ENCODE results near the gene TNFRSF13B. TPM values are rescaled to one million over a fixed set of nuclear protein-coding genes. Genes with fewer than 3 reads are reported as not detected.

Gene TNFRSF13B
- total RNA-seq, 1 experiment from 2014 or later, result 0.28 TPM

DNA sequence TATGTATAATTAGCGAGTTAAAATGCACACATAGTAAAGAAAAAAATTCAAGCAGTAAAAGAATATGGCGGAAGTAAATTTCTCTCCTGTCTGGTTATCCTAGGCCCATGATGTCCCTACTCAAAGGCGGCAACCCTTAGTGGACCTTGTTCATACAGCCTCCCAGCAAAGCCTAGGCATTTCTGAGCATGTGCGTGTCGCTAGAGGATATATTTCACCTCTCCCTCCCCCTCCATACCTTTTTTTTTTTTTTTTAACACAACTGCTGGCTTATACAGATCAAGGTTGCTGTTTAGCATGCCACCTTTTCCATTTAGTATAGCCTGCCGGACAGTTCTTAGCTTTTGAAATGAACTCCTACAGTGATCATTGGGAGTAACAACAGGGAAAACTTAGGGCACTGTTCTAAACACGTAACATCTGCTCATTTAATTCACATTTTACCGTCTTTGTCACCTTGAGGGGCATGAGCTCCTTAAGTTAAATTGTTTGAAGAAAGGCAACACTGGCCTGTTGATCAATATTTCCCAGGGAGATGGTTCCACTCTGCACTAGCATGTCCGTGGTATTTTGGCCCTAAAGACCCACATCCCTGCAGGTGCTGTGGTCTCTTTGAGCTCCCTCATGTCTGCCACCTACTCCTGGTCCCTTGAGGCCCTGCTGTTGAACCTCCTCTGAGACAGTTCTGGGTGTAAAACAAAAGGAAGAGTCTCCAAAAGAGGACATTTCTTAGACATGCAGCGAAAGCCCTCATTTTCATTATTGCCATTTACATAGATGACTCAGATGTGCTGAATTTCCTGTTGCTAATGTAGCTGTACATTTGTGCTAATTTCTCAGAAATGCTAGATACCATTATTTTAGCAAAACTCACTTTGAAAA lies 4.1 kb upstream of the TNFRSF13B start:
- Histone ChIP-seq H3K4me2 (ENCODE audit: insufficient read depth, insufficient read length, low read length) (no peak overlapping the region), H3K9ac (ENCODE audit: extremely low read depth, insufficient read length, low read length) (no peak overlapping the region), H3K14ac (ENCODE audit: insufficient read depth, low read length) (no peak overlapping the region), H3K4ac (ENCODE audit: low read depth, low read length) (no peak overlapping the region), H3K23me2 (ENCODE audit: insufficient read length, low read depth, low read length, poor library complexity, severe bottlenecking) (no peaks in the 10 kb centered on the region), H3K27ac (ENCODE audit: insufficient read length, low read depth, low read length) (no peak overlapping the region), H4K5ac (ENCODE audit: insufficient read length, low read depth, low read length) (no peak overlapping the region), H2BK12ac (ENCODE audit: insufficient read length, low read depth, low read length) (no peak overlapping the region), H3K23ac (ENCODE audit: insufficient read length, low read depth, low read length) (no peak overlapping the region), H3K79me2 (ENCODE audit: insufficient read depth, low read length) (no peaks in the 10 kb centered on the region), H3K56ac (ENCODE audit: insufficient read length, low read depth, low read length) (no peak overlapping the region), H3K4me1 (ENCODE audit: insufficient read depth, low read length) (no peaks in the 10 kb centered on the region), H4K91ac (ENCODE audit: insufficient read length, low read depth, low read length) (no peak overlapping the region), H3K27me3 (ENCODE audit: insufficient read depth, low read length) (no peaks in the 10 kb centered on the region), H2AFZ (ENCODE audit: low read length) (no peak overlapping the region), H2BK120ac (ENCODE audit: low read depth, low read length, poor library complexity, severe bottlenecking) (no peak overlapping the region), H4K20me1 (ENCODE audit: control insufficient read depth, insufficient read depth, insufficient read length) (no peaks in the 10 kb centered on the region), H2BK15ac (ENCODE audit: low read depth, low read length) (no peak overlapping the region), H3T11ph (ENCODE audit: low read length) (no peak overlapping the region), H3K9me3 (ENCODE audit: control insufficient read depth, low read depth, low read length) (no peaks in the 10 kb centered on the region), H2BK5ac (ENCODE audit: insufficient read length, low read length) (no peak overlapping the region), H4K8ac (replicated peaks; ENCODE audit: insufficient read length, low read depth, low read length) (no peak overlapping the region), H2AK5ac (ENCODE audit: insufficient read length, low read length) (no peak overlapping the region), H3K79me1 (ENCODE audit: insufficient read depth, low read depth, low read length, poor library complexity, severe bottlenecking) (no peaks in the 10 kb centered on the region), H2BK20ac (ENCODE audit: low read depth, low read length, poor library complexity, severe bottlenecking) (no peak overlapping the region), H3K18ac (ENCODE audit: insufficient read length, low read depth, low read length) (no peak overlapping the region)
- DNase-seq, result no peak
- no peak overlapping the region for H3K4me3 Mint-ChIP-seq
- H3K27ac Mint-ChIP-seq, result no peak overlapping the region
- no peaks in the 10 kb centered on the region; a peak in 1 of 5 replicates for H3K9me3 Mint-ChIP-seq
- H3K27me3 Mint-ChIP-seq (ENCODE audit: low read depth), result no peaks in the 10 kb centered on the region; the same call in none of the 2 replicates
- no CpG with 5 or more reads among the region's 10 CpGs for WGBS (ENCODE audit: extremely low coverage, insufficient read length, low lambda C conversion rate)
- TF ChIP-seq, protein P1, sequence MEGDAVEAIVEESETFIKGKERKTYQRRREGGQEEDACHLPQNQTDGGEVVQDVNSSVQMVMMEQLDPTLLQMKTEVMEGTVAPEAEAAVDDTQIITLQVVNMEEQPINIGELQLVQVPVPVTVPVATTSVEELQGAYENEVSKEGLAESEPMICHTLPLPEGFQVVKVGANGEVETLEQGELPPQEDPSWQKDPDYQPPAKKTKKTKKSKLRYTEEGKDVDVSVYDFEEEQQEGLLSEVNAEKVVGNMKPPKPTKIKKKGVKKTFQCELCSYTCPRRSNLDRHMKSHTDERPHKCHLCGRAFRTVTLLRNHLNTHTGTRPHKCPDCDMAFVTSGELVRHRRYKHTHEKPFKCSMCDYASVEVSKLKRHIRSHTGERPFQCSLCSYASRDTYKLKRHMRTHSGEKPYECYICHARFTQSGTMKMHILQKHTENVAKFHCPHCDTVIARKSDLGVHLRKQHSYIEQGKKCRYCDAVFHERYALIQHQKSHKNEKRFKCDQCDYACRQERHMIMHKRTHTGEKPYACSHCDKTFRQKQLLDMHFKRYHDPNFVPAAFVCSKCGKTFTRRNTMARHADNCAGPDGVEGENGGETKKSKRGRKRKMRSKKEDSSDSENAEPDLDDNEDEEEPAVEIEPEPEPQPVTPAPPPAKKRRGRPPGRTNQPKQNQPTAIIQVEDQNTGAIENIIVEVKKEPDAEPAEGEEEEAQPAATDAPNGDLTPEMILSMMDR (conservative IDR thresholded peaks at IDR 0.05), result no peak
- H3K36me3 Mint-ChIP-seq (ENCODE audit: insufficient read depth in 1 of 3, low read depth in 3 of 3), result no peaks in the 10 kb centered on the region
- H3K4me1 Mint-ChIP-seq, result peaks cover 10 to 17% of the 10 kb centered on the region in 2 experiments

All from H9 (cell line).